ENCODE measurements around the gene IL1A.

GRCh38 chr2:112829101-112829960, 45.0 kb upstream of the IL1A start:
- no peak for TF ChIP-seq CTCF (IDR thresholded peaks at IDR 0.05)
- TF ChIP-seq RAD21 (IDR thresholded peaks at IDR 0.05; ENCODE audit: low read length): no peak
- TF ChIP-seq RFX5 (IDR thresholded peaks at IDR 0.05; ENCODE audit: low read length): no peak
- no peak for TF ChIP-seq TEAD4 (IDR thresholded peaks at IDR 0.05; ENCODE audit: borderline replicate concordance, insufficient read depth)
- TF ChIP-seq POLR2AphosphoS5 (IDR thresholded peaks at IDR 0.05; ENCODE audit: low read depth, low read length): no peak
- TF ChIP-seq EP300 (IDR thresholded peaks at IDR 0.05; ENCODE audit: borderline replicate concordance in 1 of 2, low read depth in 1 of 2, low read length in 1 of 2): no peak
- TF ChIP-seq ZBTB33 (IDR thresholded peaks at IDR 0.05; ENCODE audit: borderline replicate concordance, low read depth): no peak
- no peak for TF ChIP-seq EZH2phosphoT487 (IDR thresholded peaks at IDR 0.05; ENCODE audit: borderline replicate concordance, low read depth)
- TF ChIP-seq SMC3 (IDR thresholded peaks at IDR 0.05; ENCODE audit: low read depth, low read length): no peak
